NCI-H345 treated with DMSO at 0.1 percent for 48 hours (cell line): ENCODE measurements around the gene RGS13.
"Not testable (repeated sequence)": the region's sequence is repeated elsewhere in the genome, so short reads cannot be mapped to it uniquely, and the experiment has no call there.

Experiments used
- DNase-seq: peaks from one replicate; lab custom pipeline; 2025; ENCODE audit not compliant: unreplicated experiment; lab: John Stamatoyannopoulos, UW

RGS13 gene

GRCh38 chr1:192675716-192676115, 39.8 kb downstream of the RGS13 start:
- DNase-seq, result no peak

GRCh38 chr1:192678099-192678498, 42.2 kb downstream of the RGS13 start:
- DNase-seq, result no peak

GRCh38 chr1:192682335-192682734, 46.4 kb downstream of the RGS13 start:
- no peak for DNase-seq

- not testable (repeated sequence) for DNase-seq
These were observed 47.1 kb downstream of the RGS13 start for GRCh38 chr1:192683081-192683480.

- DNase-seq, result no peak
These were observed 53.5 kb downstream of the RGS13 start for GRCh38 chr1:192689459-192689858.

- DNase-seq, result no peak
These were observed 55.1 kb downstream of the RGS13 start for GRCh38 chr1:192691041-192691440.

- no peak for DNase-seq
These were observed 60.1 kb downstream of the RGS13 start for GRCh38 chr1:192696082-192696481.

- no peak for DNase-seq
These were observed 61.8 kb downstream of the RGS13 start for GRCh38 chr1:192697771-192698170.

GRCh38 chr1:192698731-192699130, 62.8 kb downstream of the RGS13 start:
- DNase-seq, result no peak

GRCh38 chr1:192700834-192701271, 64.9 kb downstream of the RGS13 start:
- DNase-seq, result no peak

GRCh38 chr1:192702212-192702902, 66.4 kb downstream of the RGS13 start:
- DNase-seq, result no peak

- no peak for DNase-seq
These were observed 67.6 kb downstream of the RGS13 start for GRCh38 chr1:192703283-192704206.

- no peak for DNase-seq
These were observed 69.6 kb downstream of the RGS13 start for GRCh38 chr1:192705510-192705909.

- DNase-seq, result no peak
These were observed 71.0 kb downstream of the RGS13 start for GRCh38 chr1:192706936-192707335.

GRCh38 chr1:192707978-192708547, 72.1 kb downstream of the RGS13 start:
- no peak for DNase-seq

- no peak for DNase-seq
These were observed 73.6 kb downstream of the RGS13 start for GRCh38 chr1:192709544-192709943.
